H1 (cell line): ENCODE measurements around the gene PRDM5. TPM values are rescaled to one million over a fixed set of nuclear protein-coding genes. Genes with fewer than 3 reads are reported as not detected.

Experiments
- CTCF ChIA-PET: fragments of 300-600 bp; sonication (Branson Sonifier 250); formaldehyde crosslinking; loops from one replicate; lab custom pipeline; 2021; ENCODE audit not compliant: partially characterized antibody; lab: Charles Lee
- POLR2A ChIA-PET: fragments of 300-600 bp; sonication (Branson Sonifier 250); formaldehyde crosslinking; loops from one replicate; lab custom pipeline; 2021; ENCODE audit warnings: inconsistent platforms; ENCODE audit not compliant: partially characterized antibody; lab: Charles Lee
- DNase-seq, 2 experiments: peaks; one replicate each; pipeline versions ENCODE4 v3.0.0 to v3.0.0-alpha.2; 2010 to 2022; ENCODE audit warnings: low spot score in 2 of 2, low read depth in 1 of 2, mixed read lengths in 1 of 2
- FAIRE-seq: peaks from 2 replicates; lab custom pipeline; 2011; peaks lifted over from hg19 to GRCh38; lab: Jason Lieb, UNC
- H2AFZ ChIP-seq: 2 replicates; pipeline ENCODE4 v1.8.1; 2012; ENCODE audit warnings: low read length, inconsistent platforms
- H2AK5ac ChIP-seq: 2 replicates; pipeline ENCODE4 v1.6.1; 2013; ENCODE audit warnings: low read depth, low read length
- H2BK120ac ChIP-seq: replicated peaks from 2 replicates; pipeline ENCODE3; 2013; ENCODE audit warnings: low read depth, low read length, inconsistent platforms
- H2BK12ac ChIP-seq: 2 replicates; pipeline ENCODE4 v1.6.1; 2013; ENCODE audit warnings: low read depth, low read length
- H2BK15ac ChIP-seq: 2 replicates; pipeline ENCODE4 v1.6.1; 2013; ENCODE audit warnings: low read length
- H2BK20ac ChIP-seq: 2 replicates; pipeline ENCODE4 v1.6.1; 2013; ENCODE audit warnings: low read length
- H2BK5ac ChIP-seq: 2 replicates; pipeline ENCODE4 v1.6.1; 2013; ENCODE audit warnings: low read depth, low read length
- H3K14ac ChIP-seq: 2 replicates; pipeline ENCODE4 v1.6.1; 2013; ENCODE audit warnings: inconsistent platforms; ENCODE audit not compliant: insufficient read length
- H3K18ac ChIP-seq: 2 replicates; pipeline ENCODE4 v1.6.1; 2013; ENCODE audit warnings: low read length; ENCODE audit errors: extremely low read depth
- H3K23ac ChIP-seq: 2 replicates; pipeline ENCODE4 v1.6.1; 2013; ENCODE audit warnings: inconsistent platforms; ENCODE audit not compliant: insufficient read length
- H3K23me2 ChIP-seq: 2 replicates; pipeline ENCODE4 v1.6.1; 2013; ENCODE audit warnings: low read depth, low read length
- H3K27ac ChIP-seq: 2 replicates; pipeline ENCODE4 v1.6.1; 2011; ENCODE audit warnings: low read depth, low read length, inconsistent platforms
- H3K27me3 ChIP-seq, 4 experiments: replicated peaks in 1 of 4; 1 replicate in 1 of 4; 2 replicates in 3 of 4; pipeline versions ENCODE4 v1.6.1 to v1.8.1; 2011 to 2013; ENCODE audit warnings: low read length in 3 of 4, mild to moderate bottlenecking in 3 of 4, inconsistent platforms in 2 of 4, mixed read lengths in 2 of 4, moderate library complexity in 1 of 4; ENCODE audit not compliant: control insufficient read depth in 3 of 4, insufficient read depth in 3 of 4; ENCODE audit errors: extremely low read depth in 1 of 4
- H3K36me3 ChIP-seq, 4 experiments: 2 replicates each; pipeline versions ENCODE4 v1.6.1 to v1.8.1; 2011 to 2013; ENCODE audit warnings: mild to moderate bottlenecking in 4 of 4, low read length in 3 of 4, moderate library complexity in 2 of 4, control low read depth in 1 of 4, inconsistent platforms in 1 of 4; ENCODE audit not compliant: insufficient read depth in 4 of 4, control insufficient read depth in 2 of 4
- H3K4ac ChIP-seq: replicated peaks from 2 replicates; pipeline ENCODE3; 2013; ENCODE audit warnings: low read length, low read depth, mixed read lengths, inconsistent platforms; ENCODE audit not compliant: insufficient read length
- H3K4me1 ChIP-seq, 4 experiments: replicated peaks in 1 of 4; 1 replicate in 1 of 4; 2 replicates in 3 of 4; pipeline versions ENCODE4 v1.6.1 to v1.8.1; 2011 to 2013; ENCODE audit warnings: low read length in 3 of 4, inconsistent platforms in 2 of 4, mixed read lengths in 1 of 4; ENCODE audit not compliant: insufficient read depth in 4 of 4, control insufficient read depth in 3 of 4
- H3K4me2 ChIP-seq, 2 experiments: 2 replicates each; pipeline versions ENCODE4 v1.6.1 to v1.8.1; 2011 to 2013; ENCODE audit warnings: low read depth in 2 of 2, low read length in 2 of 2, control low read depth in 1 of 2, inconsistent platforms in 1 of 2, mild to moderate bottlenecking in 1 of 2; ENCODE audit not compliant: insufficient read depth in 1 of 2
- H3K4me3 ChIP-seq, 4 experiments: fragments of 200-600, 300-600 bp in 1 of 4; sonication (generic), shearing (Covaris generic), sonication (Bioruptor Twin) in 1 of 4; 2 replicates each; pipeline versions ENCODE4 v1.5.1 to v1.8.1; 2011 to 2016; ENCODE audit warnings: low read length in 4 of 4, low read depth in 3 of 4, control low read depth in 2 of 4, inconsistent platforms in 2 of 4, mild to moderate bottlenecking in 2 of 4, mixed read lengths in 1 of 4, moderate library complexity in 1 of 4; ENCODE audit not compliant: insufficient read depth in 2 of 4; ENCODE audit errors: extremely low read depth in 1 of 4
- H3K56ac ChIP-seq: replicated peaks from 2 replicates; pipeline ENCODE3; 2013; ENCODE audit warnings: low read depth, mild to moderate bottlenecking, mixed read lengths, low read length, inconsistent platforms; ENCODE audit not compliant: insufficient read length
- H3K79me1 ChIP-seq: 2 replicates; pipeline ENCODE4 v1.6.1; 2013; ENCODE audit warnings: low read depth, low read length, control low read depth
- H3K79me2 ChIP-seq, 2 experiments: 2 replicates each; pipeline versions ENCODE4 v1.6.1 to v1.8.1; 2012 to 2013; ENCODE audit warnings: low read length in 2 of 2, mild to moderate bottlenecking in 2 of 2, inconsistent platforms in 1 of 2; ENCODE audit not compliant: insufficient read depth in 2 of 2, control insufficient read depth in 1 of 2
- H3K9ac ChIP-seq, 4 experiments: replicated peaks in 1 of 4; 1 replicate in 1 of 4; 2 replicates in 3 of 4; pipeline versions ENCODE4 v1.6.1 to v1.8.1; 2011 to 2013; ENCODE audit warnings: low read depth in 3 of 4, low read length in 3 of 4, control low read depth in 2 of 4, mild to moderate bottlenecking in 2 of 4, moderate library complexity in 2 of 4, inconsistent platforms in 1 of 4; ENCODE audit errors: extremely low read depth in 1 of 4
- H3K9me3 ChIP-seq, 2 experiments: 2 replicates each; pipeline versions ENCODE4 v1.6.1 to v1.8.1; 2012 to 2013; ENCODE audit warnings: mild to moderate bottlenecking in 2 of 2, moderate library complexity in 2 of 2, control low read depth in 1 of 2, inconsistent platforms in 1 of 2, low read depth in 1 of 2, low read length in 1 of 2, mixed read lengths in 1 of 2; ENCODE audit not compliant: insufficient read depth in 2 of 2
- H4K20me1 ChIP-seq, 2 experiments: replicated peaks in 1 of 2; 2 replicates each; pipeline versions ENCODE3 to v1.8.1; 2011 to 2013; ENCODE audit warnings: inconsistent platforms in 2 of 2, low read length in 2 of 2, mild to moderate bottlenecking in 1 of 2; ENCODE audit not compliant: insufficient read depth in 2 of 2, control insufficient read depth in 1 of 2
- H4K5ac ChIP-seq: 2 replicates; pipeline ENCODE4 v1.6.1; 2013; ENCODE audit warnings: low read length, low read depth, mixed read lengths, inconsistent platforms; ENCODE audit not compliant: insufficient read length
- H4K8ac ChIP-seq: 2 replicates; pipeline ENCODE4 v1.8.0; 2013; ENCODE audit warnings: mild to moderate bottlenecking, moderate library complexity, low read length, inconsistent platforms; ENCODE audit not compliant: insufficient read depth; ENCODE audit errors: extremely low read depth
- H4K91ac ChIP-seq: replicated peaks from 2 replicates; pipeline ENCODE3; 2013; ENCODE audit warnings: low read length, mixed read lengths, inconsistent platforms; ENCODE audit not compliant: insufficient read length
- ASH2L ChIP-seq: fragments of 200-600, 300-600 bp; sonication (generic); IDR thresholded peaks from one replicate; pipeline ENCODE4 v1.7.1; 2017; ENCODE audit warnings: low read length
- BRCA1 ChIP-seq: IDR thresholded peaks from 2 replicates; pipeline ENCODE4 v1.6.1; 2012; ENCODE audit warnings: low read depth, low read length, improper control_type of control experiment
- CHD2 ChIP-seq: IDR thresholded peaks from 2 replicates; pipeline ENCODE4 v1.6.1; 2012; ENCODE audit warnings: low read length, improper control_type of control experiment
- POLR2A ChIP-seq, 2 experiments: IDR thresholded peaks; 1 replicate in 1 of 2; 2 replicates in 1 of 2; pipeline ENCODE4 v1.6.1; 2011; ENCODE audit warnings: low read depth in 2 of 2, low read length in 2 of 2, mild to moderate bottlenecking in 2 of 2; ENCODE audit errors: control extremely low read depth in 1 of 2
- RXRA ChIP-seq: IDR thresholded peaks from 2 replicates; pipeline ENCODE4 v1.6.1; 2011; ENCODE audit warnings: low read depth, mild to moderate bottlenecking, low read length, moderate library complexity; ENCODE audit not compliant: insufficient read depth
- WGBS, 2 experiments: shearing (Covaris generic) in 1 of 2; methylation state at CpG; one replicate each; pipeline versions ENCODE4 v1.1.6 to v1.1.7; 2013 to 2015; ENCODE audit warnings: low lambda C conversion rate in 2 of 2, mixed read lengths in 2 of 2, inconsistent platforms in 1 of 2, low coverage in 1 of 2, missing lambda C conversion rate in 1 of 2; ENCODE audit not compliant: insufficient replicate concordance in 2 of 2, insufficient coverage in 1 of 2, insufficient read length in 1 of 2; ENCODE audit errors: extremely low coverage in 1 of 2, missing lambda C conversion rate in 1 of 2; 5-methylcytosine and 5-hydroxymethylcytosine counted together
- polyA plus RNA-seq, 7 experiments: library from polyadenylated mRNA; depleted of rRNA in 3 of 7; stranded (reverse) in 5 of 7; unstranded in 2 of 7; fragments of >200 nt in 5 of 7; fragments of 200-250 nt in 2 of 7; gene quantifications; 1 replicate in 5 of 7; 2 replicates in 1 of 7; 4 replicates in 1 of 7; pipeline versions ENCODE4 v1.2.1 to v1.2.3, GENCODE V29; 2011 to 2013; ENCODE audit warnings: missing spikeins in 2 of 7, mixed read lengths in 2 of 7
- total RNA-seq: library from RNA; stranded (reverse); fragmentation: NEBNext Ultra II Directional; extraction: Animal tissue kit (Norgen Biotek cat#: 25700); gene quantifications from 2 replicates; pipeline ENCODE4 v1.2.1, GENCODE V29; 2021

The PRDM5 gene
- total and polyA plus RNA-seq, 2 of the 8 experiments (the other 6 are each of a cell fraction or from before 2014, with no cell fraction given), result 8.2 to 23.4 TPM

DNA sequence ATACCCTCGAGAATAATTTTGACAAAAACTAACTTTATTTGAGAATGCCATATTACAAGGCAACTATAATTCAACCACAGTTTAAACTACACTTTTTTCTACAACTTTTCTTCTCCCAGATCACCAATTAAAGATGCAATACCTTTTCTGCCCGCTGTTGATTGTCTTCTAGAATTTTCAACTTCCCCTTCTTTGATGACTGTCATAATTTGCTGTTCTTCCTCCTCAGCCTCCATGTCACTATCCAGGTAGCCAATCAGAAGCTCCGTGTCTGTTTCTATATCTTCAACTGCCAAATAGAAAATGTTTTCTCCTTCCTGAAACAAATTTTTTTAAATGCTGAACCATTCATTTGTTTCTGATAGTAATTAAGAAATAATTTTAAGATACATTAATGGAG lies 101.5 kb downstream of the PRDM5 start:
- FAIRE-seq (no peak), DNase-seq (no peak)
- no peak overlapping the region for H3K23ac ChIP-seq
- no peak overlapping the region for H4K8ac ChIP-seq
- no peaks in the 10 kb centered on the region for H3K79me1 ChIP-seq
- POLR2A ChIA-PET, result no interaction called here
- no peak overlapping the region for H3K9ac ChIP-seq
- H3K27me3 ChIP-seq, result no peaks in the 10 kb centered on the region
- H3K9me3 ChIP-seq, result no peaks in the 10 kb centered on the region
- H3K4me3 ChIP-seq, result no peak overlapping the region
- H3K36me3 ChIP-seq, result no peaks in the 10 kb centered on the region
- H2BK20ac ChIP-seq, result no peak overlapping the region
- TF ChIP-seq POLR2A (IDR thresholded peaks at IDR 0.05; ENCODE audit: control extremely low read depth in 1 of 2, low read depth in 2 of 2, low read length in 2 of 2) (no peak), ASH2L (no peak), CHD2 (no peak), BRCA1 (no peak), RXRA (no peak)
- H2BK120ac ChIP-seq, result no peak overlapping the region
- H3K56ac ChIP-seq, result no peak overlapping the region
- 91% methylated on average over 3 of the region's 3 CpGs; no CpG with 5 or more reads in 1 of the 2 experiments for WGBS, 2 experiments
- no peak overlapping the region for H2BK5ac ChIP-seq
- no peak overlapping the region for H3K4ac ChIP-seq
- H4K5ac ChIP-seq, result no peak overlapping the region
- H4K20me1 ChIP-seq, result peaks cover 0 to 2% of the 10 kb centered on the region in 2 experiments
- H3K18ac ChIP-seq, result no peak overlapping the region
- no peaks in the 10 kb centered on the region for H3K23me2 ChIP-seq
- no peak overlapping the region for H3K14ac ChIP-seq
- CTCF ChIA-PET, result interaction anchor here (1.0 to 1.3 kb wide), 2 partner anchors 15 to 101 kb away, joined by 3 read pairs; no protein-coding TSS in a partner anchor
- H3K4me1 ChIP-seq, result peaks cover 0 to 2% (median 0%) of the 10 kb centered on the region in 4 experiments; a peak in 1 of 7 replicates
- H4K91ac ChIP-seq, result no peak overlapping the region
- H2AFZ ChIP-seq, result no peak overlapping the region
- H2AK5ac ChIP-seq, result no peak overlapping the region
- no peak overlapping the region for H2BK12ac ChIP-seq
- H3K79me2 ChIP-seq, result no peaks in the 10 kb centered on the region
- no peak overlapping the region for H3K27ac ChIP-seq
- H2BK15ac ChIP-seq, result no peak overlapping the region
- H3K4me2 ChIP-seq, result no peak overlapping the region
